GM19468 (cell line): ENCODE measurements around the gene FFAR3.
A peak's percentile ranks its signal among the peaks of the same experiment; 100 is the strongest.

Experiments used
- ATAC-seq: cut with Tn5 transposase; IDR thresholded peaks from one replicate; pipeline ENCODE4 v1.9.1; 2021; ENCODE audit warnings: mild to moderate bottlenecking, moderate library complexity, moderate number of reproducible peaks; ENCODE audit not compliant: unreplicated experiment; ENCODE audit errors: extremely low read depth

The FFAR3 gene

DNA sequence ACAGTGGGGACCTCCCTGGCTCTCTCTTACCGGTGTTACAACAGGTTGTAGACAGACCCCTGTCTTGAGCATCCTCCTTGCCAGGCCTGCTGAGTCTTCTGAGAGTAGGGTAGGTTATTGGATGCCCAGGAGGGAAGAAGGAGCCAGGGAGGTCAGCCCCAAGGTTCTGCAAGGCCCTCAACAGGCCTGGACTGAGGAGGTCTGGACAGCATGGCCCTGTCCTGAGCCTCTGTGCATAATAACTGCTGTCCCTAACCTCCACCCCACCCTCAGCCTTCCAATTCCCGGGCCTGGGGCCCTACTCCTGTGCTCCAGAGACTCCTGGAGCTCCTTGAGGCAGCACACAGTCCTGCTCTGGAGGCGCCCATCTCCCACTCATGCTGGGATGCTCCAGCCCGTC lies 28.9 kb upstream of the FFAR3 start:
- ATAC-seq: no peak

DNA sequence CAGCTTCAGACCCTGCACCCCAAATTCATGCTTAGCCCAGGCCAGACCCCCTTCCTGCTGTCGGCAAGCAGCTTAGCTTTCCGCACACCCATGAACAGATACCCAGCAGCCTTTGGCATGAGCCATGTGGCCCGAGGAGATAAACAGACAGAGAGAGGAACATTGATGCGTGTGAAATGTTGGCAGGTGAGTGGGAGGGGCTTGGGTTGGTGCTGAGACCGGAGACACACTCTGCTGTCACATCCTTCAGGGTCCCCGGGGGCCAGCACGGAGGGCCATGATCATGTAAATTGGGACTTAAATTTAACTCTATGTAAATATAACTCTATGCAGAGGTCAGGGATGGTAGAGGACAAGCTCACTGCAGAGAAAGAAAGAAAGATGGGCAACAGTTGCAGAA lies 27.8 kb upstream of the FFAR3 start:
- peak; percentile 41 for ATAC-seq

DNA sequence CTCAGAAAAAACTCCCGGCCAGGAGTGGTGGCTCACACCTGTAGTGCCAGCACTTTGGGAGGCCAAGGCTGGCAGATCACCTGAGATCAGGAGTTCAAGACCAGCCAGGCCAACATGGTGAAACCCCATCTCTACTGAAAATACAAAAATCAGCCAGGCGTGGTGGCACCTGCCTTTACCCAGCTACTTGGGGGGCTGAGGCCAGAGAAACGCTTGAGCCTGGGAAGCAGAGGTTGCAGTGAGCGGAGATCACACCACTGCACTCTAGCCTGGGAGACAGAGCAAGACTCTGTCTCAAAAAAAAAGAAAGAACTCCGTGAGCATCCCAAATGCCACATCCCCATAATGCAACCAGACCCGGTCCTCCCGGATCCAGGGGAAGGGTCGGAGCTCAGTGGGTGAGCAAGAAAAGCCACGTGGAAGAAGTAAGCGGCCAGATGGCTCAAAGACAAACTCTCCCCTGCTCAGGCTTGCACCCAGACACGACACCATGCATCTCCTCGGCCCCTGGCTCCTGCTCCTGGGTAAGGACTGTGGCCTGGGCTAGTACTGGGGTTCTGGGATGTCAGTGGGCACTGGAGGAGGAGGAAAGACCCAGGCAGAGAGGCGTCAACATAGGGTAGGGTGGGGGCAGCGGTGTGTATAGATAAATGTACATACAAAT lies 26.6 kb upstream of the FFAR3 start:
- ATAC-seq: no peak

DNA sequence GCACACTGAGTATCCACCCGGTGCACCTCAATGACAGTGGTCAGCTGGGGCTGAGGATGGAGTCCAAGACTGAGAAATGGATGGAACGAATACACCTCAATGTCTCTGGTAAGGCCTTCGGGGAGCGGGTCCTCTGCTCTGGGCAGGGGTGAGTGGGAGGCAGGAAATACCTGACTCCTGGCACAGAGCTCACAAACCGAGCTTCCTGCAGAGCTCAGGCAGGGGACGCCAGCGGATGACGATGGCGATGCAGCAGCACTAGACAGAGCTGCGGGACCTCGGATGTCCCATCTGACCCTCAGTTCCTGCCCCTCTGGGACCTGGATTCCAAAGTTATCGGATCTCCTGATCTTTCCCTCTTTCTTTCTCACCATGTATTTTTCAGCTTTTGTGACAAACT lies 25.4 kb upstream of the FFAR3 start:
- no peak for ATAC-seq

DNA sequence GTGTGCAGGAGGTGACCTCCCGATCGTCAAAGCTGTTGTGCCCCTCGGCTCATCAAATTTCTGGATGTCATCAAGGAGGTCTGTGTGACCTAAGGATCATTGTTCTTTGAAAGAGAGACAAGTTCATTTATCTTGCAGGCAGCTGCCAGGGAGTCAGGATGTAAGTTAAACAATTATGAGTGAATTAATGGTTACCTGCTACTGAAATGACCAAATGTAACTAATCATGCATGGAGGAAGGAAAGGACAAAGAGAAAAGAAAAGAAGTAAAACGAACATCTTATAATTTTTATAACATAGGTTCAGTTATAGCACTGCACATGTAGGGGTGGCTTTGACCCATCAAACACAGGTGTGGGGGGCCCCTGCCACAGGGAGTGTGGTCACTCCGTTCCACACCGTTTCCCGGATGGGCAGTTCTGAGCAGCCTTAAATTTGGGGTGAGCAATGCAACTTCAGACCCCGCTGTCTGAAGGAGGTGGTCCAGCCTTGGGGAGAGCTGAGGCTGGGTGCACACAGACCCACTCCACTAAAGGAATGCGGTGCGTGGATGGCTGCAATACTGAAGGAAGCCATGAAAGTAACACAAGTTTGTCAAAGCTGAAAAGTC lies 24.0 kb upstream of the FFAR3 start:
- ATAC-seq: no peak

DNA sequence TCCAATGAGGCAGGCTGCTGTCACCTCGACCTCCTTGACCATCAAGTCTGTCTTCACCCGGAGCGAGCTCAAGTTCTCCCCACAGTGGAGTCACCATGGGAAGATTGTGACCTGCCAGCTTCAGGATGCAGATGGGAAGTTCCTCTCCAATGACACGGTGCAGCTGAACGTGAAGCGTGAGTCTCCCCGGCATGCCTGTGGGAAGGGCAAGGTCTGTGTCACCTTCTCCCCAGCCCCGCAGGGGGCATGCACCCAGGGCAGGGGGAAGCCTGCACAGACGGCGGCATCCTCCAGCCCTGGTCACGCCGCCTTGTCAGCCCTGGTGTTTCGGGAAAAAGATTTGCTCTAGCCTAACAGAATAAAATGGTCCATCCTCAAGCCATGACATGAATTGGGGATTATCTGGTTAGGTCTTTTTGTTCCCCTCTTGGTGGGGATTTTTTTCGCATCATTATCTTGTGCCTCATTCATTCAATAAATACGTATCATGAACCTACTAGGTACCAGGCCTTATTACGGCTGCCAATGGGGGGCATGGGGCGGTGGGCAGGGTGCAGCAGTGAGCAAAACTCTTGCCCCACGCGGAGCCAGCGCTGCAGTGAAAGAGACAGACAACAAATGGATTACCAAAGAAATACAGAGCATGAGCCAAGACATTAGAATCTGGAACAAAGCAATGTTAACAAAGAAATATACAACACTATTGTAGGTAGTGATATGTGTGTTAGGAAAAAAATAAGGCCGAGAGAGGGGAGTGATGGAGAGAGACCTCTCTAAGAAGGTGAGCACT lies 21.9 kb upstream of the FFAR3 start:
- ATAC-seq: no peak

DNA sequence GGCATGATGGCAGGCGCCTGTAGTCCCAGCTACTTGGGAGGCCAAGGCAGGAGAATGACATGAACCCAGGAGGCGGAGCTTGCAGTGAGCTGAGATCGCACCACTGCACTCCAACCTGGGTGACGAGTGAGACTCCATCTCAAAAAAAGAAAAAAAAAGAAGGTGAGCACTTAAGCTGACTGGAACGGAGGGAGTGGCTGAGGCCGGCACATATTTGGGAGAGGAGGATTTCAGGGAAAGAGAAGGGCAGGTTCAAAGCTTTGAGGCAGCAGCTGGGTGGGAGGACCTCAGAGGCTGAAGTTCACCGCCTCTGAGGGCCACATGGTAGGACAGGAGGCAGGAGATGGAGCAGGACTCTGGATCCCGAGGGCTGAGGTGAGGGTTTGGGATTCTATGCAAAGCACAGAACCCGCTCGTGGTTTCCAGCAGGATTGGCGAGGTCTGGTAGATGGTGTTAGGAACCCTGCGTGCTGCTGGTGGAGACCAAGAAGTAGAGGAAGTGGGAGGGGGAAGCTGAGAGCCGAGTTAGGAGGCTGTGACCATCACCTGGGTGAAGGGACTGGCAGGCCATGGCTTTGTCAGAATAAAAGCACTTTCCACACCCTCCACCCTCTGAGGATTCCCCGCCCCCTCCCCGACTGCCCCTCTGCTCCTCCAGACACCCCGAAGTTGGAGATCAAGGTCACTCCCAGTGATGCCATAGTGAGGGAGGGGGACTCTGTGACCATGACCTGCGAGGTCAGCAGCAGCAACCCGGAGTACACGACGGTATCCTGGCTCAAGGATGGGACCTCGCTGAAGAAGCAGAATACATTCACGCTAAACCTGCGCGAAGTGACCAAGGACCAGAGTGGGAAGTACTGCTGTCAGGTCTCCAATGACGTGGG lies 20.9 kb upstream of the FFAR3 start:
- ATAC-seq: no peak

DNA sequence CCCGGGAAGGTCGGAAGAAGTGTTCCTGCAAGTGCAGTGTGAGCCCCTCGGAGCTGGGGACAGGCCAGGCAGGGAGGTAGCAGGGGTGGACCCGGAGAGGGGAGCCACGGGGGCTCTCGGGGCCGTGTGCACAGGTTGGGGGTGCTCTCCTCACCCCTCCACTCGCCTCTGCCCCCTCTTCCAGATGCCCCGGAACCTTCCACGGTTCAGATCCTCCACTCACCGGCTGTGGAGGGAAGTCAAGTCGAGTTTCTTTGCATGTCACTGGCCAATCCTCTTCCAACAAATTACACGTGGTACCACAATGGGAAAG lies 20.3 kb upstream of the FFAR3 start:
- ATAC-seq: no peak

DNA sequence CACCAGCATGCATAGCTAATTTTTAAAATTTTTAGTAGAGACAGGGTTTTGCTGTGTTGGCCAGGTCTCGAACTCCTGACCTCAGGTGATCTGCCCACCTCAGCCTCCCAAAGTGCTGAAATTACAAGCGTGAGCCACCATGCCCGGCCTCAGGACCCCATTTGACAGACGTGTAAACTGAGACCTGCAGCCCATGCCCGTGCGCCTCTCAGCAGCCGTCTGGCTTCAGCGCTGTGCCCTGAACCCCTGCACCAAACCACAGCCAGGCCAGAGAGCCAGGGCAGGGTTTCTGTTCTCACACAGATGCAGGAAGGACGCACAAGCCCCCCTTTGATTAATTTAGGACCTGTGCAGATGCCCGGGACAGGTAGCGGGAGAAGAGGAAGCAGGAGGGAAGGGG lies 17.8 kb upstream of the FFAR3 start:
- ATAC-seq: no peak

DNA sequence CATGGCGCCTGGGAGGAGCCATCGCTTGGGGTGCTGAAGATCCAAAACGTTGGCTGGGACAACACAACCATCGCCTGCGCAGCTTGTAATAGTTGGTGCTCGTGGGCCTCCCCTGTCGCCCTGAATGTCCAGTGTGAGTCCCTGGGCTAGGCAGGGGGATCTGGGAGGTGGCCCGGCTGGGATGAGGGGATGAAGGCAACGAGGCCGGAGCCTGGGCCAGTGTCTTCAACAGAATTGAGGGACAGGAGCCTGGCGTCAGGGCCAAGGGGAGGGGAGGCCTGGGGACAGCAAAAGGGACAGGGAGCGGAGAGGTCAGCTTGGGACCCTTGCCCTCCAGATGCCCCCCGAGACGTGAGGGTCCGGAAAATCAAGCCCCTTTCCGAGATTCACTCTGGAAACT lies 17.3 kb upstream of the FFAR3 start:
- no peak for ATAC-seq

DNA sequence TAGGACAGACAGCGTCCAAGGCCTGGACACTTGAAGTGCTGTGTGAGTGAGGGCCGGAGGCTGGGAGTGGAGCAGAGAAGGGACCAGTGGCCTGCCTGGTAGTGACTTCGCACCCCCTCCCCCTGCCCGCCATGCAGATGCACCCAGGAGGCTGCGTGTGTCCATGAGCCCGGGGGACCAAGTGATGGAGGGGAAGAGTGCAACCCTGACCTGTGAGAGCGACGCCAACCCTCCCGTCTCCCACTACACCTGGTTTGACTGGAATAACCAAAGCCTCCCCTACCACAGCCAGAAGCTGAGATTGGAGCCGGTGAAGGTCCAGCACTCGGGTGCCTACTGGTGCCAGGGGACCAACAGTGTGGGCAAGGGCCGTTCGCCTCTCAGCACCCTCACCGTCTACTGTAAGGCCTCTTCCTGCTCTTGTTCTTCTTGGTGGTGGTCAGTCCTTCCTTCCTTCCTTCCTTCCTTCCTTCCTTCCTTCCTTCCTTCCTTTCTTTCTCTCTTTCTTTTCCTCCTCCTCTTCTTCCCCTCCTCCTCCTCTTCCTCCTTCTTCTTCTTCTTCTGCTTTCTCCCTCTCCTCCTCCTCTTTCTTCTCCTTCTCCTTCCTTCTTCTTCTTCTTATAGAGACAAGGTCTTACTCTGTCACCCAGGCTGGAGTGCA lies 16.6 kb upstream of the FFAR3 start:
- no peak for ATAC-seq

DNA sequence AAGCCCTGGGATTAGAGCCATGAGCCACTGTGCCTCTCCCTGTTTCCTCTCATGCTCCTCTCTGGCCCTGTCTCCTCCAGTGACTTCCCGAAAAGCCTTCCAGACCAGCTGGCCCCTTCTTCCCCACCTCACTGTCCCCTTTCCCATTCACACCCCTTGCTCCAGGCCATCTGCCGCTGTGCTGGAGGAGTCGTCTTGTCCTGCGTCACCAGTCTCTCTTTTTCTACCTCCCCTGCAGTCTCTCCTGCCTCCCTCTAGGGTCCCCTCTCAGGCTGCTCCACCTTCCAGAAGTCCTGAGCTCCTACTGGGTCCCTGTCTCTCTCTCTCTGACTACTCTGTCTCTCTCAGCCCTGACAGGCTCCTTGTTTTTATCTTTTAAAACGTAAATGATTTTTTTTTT lies 15.8 kb upstream of the FFAR3 start:
- no peak for ATAC-seq

DNA sequence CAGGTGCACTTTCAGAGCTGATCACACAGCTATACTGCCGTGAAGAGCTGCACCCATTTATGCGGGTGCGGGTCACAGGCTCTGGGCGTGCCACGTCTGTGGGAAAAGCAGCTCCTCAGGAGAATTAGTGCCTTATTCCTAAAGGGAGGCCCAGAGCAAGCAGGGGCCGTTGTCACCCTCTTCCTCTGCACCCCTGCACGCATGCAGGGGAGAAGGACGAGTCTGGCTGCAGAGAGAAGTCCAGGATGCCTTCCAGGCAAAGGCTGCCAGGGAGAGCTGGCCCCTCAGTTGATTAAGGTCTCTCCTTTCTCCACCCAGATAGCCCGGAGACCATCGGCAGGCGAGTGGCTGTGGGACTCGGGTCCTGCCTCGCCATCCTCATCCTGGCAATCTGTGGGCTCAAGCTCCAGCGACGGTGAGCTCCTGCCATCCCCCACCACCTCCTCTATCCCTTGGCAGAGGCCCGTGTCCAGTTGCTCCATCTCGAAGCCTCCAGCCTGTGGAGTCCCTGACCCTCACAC lies 13.7 kb upstream of the FFAR3 start:
- no peak for ATAC-seq

DNA sequence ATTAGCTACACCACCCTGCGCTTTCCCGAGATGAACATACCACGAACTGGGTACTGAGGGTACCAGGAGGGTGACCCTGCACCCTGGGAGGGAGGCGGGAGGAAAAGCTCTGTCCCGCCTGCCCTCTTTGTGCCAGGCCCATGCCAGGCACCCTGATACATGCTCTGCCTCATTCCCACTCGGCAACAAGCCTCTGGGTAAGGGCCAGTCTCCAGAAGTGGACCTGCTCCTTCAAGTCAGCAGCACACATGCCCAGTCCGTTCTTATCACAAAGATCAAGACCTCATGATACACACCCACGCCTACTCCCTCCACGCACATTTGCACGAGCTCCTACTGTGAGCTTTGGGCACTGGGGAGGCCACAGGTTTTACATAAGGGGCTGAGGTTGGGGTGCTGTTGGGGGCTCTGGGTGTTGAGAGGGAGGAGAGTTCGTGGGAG lies 12.6 kb upstream of the FFAR3 start:
- no peak for ATAC-seq

DNA sequence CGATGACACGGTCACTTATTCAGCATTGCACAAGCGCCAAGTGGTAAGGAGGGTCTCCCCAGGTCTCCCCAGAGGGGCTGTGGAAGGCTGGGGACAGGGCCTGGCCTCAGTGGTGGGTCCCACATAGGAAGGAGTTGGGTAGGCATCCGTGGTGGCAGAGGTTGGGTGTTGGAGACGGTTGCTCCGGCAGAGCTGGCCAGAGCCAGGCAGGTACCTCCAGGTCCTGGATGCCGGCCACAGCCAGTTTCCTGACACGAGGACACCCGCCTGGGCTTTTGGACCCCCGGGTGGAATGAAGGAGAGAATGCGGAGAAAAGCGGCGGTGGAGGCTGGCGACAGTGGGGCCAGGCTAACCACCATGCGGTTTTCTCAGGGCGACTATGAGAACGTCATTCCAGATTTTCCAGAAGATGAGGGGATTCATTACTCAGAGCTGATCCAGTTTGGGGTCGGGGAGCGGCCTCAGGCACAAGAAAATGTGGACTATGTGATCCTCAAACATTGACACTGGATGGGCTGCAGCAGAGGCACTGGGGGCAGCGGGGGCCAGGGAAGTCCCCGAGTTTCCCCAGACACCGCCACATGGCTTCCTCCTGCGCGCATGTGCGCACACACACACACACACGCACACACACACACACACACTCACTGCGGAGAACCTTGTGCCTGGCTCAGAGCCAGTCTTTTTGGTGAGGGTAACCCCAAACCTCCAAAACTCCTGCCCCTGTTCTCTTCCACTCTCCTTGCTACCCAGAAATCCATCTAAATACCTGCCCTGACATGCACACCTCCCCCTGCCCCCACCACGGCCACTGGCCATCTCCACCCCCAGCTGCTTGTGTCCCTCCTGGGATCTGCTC lies 11.8 kb upstream of the FFAR3 start:
- no peak for ATAC-seq

DNA sequence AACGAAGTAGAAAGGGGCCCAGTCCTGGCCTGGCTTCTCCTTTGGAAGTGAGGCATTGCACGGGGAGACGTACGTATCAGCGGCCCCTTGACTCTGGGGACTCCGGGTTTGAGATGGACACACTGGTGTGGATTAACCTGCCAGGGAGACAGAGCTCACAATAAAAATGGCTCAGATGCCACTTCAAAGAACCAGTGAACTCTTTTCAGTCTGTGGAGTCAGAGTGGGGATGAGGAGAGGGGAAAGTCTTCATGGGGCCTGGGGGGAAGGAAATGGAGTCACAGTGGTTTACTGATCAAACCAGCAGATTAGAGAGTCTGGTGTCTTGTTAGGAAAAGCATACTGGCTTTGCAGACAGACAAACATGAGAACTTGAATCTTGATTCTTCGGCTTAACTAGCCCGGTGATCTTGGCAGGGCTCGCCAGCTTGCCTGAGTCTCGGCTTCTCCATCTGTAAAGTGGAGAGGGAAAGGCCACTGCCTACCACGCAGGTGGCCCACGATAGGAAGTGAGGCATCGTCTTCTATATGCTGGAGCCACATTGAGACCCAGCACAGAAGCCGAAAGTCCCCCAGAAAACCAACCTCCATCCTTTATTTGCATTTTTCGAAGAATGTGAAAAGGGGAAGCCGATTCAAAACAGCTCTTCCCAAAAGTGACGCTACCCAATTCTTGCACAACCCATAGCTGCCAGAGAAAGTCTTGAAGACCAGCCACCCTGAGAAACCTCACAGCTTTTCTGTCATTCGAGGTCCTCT lies 10.9 kb upstream of the FFAR3 start, which contains the start of gene FFAR1:
FFAR1 (plus strand) TSS at position 732 of the 759 bp plus-strand sequence. CDS start 3,650 bp downstream, outside the sequence.
- peak; percentile 70 for ATAC-seq

DNA sequence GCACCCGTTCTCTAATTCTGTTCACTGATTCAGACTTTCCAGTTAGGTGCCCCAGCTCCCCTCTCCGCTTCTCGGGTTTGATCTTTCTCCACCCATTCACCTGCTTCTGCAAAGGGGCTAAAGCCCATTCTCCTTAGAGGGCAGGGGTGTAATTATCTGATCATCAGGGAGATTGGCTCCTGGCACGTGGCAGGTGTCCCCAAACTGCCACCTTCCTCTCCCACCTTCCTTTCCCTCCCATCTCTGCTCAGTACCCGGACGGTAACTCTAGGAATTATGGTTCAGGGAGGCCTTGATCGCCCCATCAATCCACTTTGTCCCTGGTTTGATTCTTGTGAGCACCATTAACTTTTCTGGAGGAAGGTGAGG lies 10.3 kb upstream of the FFAR3 start:
- ATAC-seq: no peak

DNA sequence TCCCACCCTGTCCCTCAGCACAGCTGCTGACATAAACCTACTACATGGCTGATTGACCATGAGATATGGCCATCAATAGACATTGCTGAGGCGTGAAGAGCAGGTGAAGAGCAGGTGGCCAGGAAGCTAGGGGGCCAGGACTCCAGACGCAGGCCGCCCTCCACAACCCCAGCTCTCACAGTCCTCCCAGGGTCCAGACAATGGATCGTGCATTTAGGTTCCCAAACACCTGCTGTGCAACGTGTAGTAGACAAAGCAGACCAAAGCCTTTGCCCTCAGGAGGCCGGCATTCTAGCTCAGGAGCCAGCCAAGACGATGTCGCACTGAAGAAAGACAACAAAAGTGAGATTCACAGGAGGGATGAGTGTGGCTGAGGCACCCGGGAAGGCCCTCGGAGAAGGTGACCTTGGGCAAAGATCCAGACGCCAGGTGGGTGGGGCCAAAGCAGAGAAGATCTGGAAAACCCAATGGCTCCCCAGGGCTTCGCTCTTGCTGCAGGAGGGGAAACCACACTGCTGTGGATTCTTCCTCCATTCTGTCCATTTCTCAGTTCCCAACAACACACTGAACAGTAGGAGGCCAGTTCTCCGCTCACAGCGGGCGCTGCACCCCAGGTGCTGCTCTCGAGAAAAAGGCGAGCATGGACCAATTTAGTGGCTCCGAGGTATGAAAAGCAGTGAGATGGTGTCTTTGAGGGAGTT lies 9.2 kb upstream of the FFAR3 start:
- no peak for ATAC-seq
